H1 (cell line): ENCODE results near the gene PRUNE1.

ENCODE experiments used
- RXRA ChIP-seq: IDR thresholded peaks from 2 replicates; pipeline ENCODE4 v1.6.1; 2011; ENCODE audit warnings: low read depth, mild to moderate bottlenecking, low read length, moderate library complexity; ENCODE audit not compliant: insufficient read depth
- TF ChIP-seq, protein P1 (sequence below): IDR thresholded peaks from 2 replicates; pipeline ENCODE4 v1.6.1; 2012; ENCODE audit warnings: inconsistent platforms

DNA sequence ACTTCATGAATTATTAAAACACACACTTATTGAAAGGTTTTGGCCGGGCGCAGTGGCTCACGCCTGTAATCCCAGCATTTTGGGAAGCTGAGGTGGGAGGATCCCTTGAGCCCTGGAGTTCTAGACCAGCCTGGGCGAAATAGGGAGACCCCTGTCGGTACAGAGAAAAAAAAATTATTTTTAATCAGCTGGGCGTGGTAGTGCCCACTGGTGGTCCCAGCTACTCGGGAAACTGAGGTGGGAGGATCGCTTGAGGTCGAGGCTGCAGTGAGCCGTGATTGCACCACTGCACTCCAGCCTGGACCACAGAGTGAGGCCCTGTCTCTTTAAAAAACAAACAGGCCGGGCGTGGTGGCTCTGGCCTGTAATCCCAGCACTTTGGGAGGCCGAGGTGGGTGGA is 64.0 kb downstream of the PRUNE1 start:
- no peak for TF ChIP-seq RXRA
- TF ChIP-seq, protein P1, sequence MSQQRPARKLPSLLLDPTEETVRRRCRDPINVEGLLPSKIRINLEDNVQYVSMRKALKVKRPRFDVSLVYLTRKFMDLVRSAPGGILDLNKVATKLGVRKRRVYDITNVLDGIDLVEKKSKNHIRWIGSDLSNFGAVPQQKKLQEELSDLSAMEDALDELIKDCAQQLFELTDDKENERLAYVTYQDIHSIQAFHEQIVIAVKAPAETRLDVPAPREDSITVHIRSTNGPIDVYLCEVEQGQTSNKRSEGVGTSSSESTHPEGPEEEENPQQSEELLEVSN = no peak
